NB4 (cell line): ENCODE data around the gene MYCBP2.

Experiments
- CTCF ChIP-seq: IDR thresholded peaks from one replicate; pipeline ENCODE4 v1.5.1; 2012; ENCODE audit warnings: low read depth, low read length
- MAX ChIP-seq: IDR thresholded peaks from 2 replicates; pipeline ENCODE4 v1.6.1; 2011; ENCODE audit warnings: low read depth, low read length
- MYC ChIP-seq: IDR thresholded peaks from 2 replicates; pipeline ENCODE4 v1.6.1; 2011; ENCODE audit warnings: low read depth, low read length
- POLR2A ChIP-seq: IDR thresholded peaks from 2 replicates; pipeline ENCODE4 v1.6.1; 2011; ENCODE audit warnings: mild to moderate bottlenecking; ENCODE audit not compliant: insufficient read length; ENCODE audit errors: extremely low read depth

- no peak for TF ChIP-seq MAX
- no peak for TF ChIP-seq POLR2A
- TF ChIP-seq CTCF, result no peak
- TF ChIP-seq MYC, result no peak
Observed at GRCh38 chr13:77114271-77114670, 212.6 kb downstream of the MYCBP2 start.
